SIG-M5 treated with dmso at 0.1 percent for 504 hours (cell line): Measurements from ENCODE around the gene CACNB2.

Experiments used
- DNase-seq: peaks from one replicate; lab custom pipeline; 2025; ENCODE audit not compliant: unreplicated experiment; lab: John Stamatoyannopoulos, UW

CACNB2 gene

DNA sequence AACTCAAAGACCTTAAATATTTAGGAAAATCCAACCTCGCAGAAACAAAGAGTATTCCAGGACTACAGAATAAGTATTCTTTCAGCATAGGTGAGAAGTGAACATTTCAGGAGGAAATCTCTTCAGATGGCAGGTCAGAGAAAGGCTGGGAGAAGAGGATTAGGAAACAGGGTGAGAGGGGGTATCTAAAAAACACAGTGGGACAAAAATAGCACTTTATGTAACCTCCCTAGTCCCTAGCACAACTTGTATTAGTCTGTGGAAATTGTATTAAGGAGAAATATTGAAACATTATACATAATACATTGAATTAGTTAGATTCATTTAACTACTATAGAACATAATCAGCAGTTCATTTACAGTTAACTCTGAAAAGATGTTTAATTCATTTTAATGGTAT is 192.3 kb downstream of the CACNB2 start:
- no peak for DNase-seq

DNA sequence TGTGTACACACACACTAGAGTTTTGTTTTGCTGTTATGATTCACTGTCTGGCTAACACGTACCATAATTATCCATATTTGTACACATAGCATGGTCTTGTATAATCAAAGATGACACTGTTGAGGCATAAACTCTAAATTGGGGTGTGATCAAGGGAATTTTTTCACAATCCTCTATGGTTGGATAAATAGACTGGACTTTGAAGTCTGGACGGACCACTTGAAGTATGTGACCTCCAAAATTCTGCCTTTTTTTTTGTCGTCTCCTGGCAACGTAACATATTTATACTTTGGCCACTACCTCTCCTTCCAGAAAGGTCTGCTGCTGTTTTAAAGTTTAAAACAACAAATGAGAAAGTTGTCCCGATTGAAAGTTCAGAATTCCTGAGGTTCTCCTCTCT is 193.4 kb downstream of the CACNB2 start:
- DNase-seq: no peak

DNA sequence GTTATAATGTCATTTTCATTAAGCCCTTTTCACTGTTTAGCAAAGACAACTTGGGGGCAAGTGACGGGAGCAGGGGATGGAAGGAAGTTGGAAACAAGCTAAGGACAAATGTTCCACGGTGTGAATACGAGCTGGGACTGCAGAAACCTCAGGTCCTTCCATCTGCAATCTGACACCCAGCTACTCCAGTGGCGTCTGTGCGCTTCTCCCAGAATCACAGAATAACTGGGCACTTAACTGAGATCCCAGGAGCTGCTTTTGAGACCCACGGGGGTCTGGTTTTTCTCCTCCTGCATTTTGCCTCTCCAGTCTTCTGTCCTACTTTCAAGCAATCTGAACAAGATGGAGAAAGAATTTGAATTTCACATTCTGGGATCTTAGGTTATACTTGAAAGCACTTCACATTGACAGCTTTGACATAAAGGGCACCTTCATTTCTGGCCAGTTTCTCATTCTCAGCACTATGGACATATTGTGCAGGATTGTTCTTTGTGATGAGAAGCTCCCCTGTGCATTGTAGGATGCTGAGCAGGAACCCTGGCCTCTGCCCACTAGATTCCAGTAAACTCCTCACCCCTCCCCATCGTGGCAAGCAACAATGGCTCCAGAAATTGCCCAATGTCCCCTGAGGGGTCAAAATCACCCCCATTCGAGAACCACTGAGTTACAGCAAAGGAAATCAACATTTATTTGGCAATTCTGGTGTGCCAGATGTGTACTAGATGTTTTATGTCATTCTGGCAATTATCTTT is 194.1 kb downstream of the CACNB2 start:
- no peak for DNase-seq

DNA sequence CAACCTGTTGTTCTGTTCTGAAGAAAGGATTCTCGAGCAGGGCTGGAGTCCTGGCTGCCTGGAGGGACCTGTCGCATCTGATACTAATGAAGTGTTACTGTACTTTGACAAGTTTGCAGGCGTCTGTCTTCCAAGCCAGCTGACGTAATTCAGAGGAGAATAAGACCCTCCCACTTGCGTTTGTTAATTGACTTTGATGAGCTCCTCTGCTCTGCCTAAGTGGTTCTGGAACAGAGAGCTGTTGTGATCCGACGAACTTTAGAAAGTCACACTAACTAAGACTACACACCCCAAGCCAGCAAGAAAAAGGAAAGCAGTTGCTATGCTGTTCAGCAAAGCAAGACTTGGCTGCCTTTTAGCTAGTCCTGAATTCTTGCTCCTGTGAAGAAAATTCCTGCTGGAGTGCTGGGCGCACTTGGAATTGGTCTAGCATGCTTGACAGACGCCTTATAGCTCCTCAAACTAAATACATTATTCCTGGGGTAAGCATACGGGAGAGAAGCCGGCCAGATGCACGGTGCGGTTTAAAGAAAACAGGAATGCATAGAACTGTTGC is 200.3 kb downstream of the CACNB2 start:
- DNase-seq: no peak

DNA sequence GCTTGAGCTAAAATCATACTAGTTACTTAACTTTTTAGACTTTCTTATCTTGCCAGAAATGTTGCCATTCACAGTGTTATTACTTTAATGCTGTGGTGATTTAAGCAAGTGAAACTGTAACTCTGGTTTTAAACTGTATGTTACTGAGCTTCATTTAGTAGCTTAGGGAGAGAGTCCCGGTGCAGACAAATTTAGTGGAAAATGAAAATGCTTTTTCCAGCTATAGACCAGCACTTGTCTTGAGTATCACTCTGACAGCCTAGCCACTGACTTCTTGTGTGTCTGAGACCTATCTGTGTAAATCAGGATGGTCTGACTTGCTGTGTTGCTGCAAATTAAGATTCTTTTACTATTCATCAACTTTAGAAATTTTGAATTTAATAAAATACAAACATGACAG is 200.8 kb downstream of the CACNB2 start:
- no peak for DNase-seq

DNA sequence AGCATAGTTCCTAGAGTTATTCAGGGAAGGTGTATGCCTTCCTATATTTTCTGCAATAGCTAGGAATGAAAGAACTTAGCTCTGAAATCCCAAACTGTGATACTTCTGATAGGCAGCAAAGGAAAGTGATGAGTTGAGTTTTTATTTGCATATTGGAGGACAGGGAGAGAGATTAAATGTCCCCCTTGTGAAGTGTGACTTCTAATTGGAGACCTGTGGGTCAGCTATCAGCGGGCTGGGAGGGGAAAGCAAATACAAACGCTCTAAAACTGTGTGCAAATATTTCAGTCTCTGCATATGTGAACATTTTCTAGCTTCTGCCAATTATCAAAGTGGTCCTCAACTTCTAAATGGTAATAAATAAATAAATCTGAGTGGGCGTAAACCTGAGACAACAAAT is 203.3 kb downstream of the CACNB2 start:
- no peak for DNase-seq

DNA sequence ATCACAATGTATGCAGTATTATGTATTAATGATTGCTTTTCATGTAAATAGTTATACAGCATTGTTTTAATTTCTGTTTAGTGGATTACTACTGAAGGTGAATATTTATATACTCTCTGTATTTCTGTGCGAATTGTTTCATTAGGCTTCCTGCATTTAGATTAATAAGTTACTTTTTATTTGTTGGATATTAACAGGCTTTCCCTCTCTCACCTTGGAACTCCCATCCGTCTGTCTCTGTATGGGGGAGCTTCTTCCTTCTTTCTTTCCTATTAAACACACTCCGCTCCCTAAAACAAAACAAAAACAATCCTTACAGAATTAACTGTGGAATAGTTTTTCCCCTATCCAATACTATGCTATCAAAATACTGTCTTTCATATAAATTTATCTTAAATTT is 205.1 kb downstream of the CACNB2 start:
- no peak for DNase-seq

DNA sequence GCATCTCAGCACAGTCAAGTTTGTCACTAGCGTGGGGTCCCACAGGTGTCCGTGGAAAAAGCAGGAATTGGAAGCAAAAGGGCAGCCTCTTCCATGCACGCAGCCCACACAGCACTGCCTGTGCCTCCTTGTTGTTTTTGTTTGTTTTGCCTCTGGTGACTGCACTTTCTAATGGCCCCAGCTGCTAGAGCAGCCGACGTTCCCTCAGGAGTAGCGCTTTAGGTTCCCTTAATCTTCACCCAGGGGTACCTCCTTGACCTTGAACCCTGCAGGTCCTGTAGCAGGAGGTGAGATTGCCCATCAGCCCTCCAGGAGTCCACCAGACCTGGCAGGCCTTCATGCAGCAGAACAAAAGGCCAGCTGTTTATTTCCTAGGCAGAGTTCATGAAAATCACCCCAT is 210.1 kb downstream of the CACNB2 start:
- DNase-seq: no peak

DNA sequence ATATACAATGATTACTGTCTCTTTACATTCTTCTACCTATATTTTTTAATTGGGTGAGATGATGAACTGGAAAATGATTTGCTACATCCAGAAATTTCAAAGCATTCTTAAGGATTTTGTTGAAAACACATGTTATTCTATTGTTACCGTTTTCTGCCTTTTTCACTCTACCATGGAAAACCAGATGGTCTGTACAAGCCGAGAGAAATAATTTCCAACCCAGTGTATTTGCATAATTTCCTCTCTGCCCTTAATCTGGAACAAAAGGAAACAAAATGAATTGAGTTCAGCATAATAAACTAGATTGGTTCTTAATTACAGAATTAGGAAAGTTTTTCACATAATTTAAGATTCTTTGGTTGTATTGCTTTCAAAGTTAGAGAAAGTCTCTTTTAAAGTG is 211.2 kb downstream of the CACNB2 start:
- no peak for DNase-seq

DNA sequence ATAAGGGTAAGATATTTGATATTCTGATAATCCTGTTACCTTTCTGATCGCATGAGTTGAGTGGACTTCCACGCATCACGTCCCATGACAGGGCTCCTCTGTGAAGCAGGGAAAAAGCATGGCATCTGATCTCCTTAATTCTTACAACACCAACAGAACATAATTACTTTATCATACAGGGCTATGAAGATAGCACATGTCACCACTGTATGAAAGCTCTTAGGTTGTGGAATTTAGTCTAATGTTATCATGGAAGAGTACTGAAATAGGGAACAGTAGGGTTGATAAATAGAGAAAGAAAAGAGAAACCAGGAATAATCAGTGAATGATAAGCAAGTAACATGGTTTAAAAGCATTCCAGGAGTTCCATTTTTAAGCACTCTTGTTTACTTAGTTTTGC is 212.0 kb downstream of the CACNB2 start:
- DNase-seq: no peak

DNA sequence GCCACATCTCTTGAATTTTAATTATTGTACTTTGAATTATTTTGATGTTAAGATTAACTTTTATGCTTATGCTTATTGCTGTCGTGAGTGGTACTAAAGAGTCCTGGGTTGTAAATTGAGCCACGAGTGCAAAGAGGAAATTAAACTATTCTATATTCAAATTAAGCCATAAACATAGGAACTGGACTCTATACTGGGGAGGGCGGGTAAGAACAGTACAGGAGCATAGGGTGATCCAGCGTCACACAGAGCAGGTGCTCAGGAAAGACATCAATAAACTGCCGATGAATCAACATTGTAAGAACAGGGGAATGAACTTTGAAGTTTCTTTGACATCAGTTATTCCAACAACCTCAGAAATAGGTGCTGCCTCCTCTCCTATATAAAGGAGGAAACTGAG is 219.6 kb downstream of the CACNB2 start:
- DNase-seq: no peak

DNA sequence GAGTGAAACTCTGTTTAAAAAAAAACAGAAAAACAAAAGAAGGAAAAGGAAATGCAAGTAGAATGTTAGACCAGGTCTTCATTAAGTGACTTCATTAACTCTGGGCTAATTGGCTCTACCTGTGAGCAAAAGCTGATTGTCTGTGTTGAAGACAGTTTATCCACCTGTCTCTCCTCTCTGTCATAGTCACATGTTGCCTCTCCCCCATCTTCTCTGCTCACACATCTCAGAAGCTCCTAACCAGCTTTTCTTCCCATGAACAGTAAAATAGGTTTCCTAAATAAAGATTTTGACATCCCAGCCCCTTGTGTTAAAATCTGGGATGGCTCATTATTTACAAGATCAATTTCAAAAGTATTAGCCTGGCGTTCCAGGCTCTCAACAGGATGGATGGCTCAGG is 222.7 kb downstream of the CACNB2 start:
- no peak for DNase-seq

DNA sequence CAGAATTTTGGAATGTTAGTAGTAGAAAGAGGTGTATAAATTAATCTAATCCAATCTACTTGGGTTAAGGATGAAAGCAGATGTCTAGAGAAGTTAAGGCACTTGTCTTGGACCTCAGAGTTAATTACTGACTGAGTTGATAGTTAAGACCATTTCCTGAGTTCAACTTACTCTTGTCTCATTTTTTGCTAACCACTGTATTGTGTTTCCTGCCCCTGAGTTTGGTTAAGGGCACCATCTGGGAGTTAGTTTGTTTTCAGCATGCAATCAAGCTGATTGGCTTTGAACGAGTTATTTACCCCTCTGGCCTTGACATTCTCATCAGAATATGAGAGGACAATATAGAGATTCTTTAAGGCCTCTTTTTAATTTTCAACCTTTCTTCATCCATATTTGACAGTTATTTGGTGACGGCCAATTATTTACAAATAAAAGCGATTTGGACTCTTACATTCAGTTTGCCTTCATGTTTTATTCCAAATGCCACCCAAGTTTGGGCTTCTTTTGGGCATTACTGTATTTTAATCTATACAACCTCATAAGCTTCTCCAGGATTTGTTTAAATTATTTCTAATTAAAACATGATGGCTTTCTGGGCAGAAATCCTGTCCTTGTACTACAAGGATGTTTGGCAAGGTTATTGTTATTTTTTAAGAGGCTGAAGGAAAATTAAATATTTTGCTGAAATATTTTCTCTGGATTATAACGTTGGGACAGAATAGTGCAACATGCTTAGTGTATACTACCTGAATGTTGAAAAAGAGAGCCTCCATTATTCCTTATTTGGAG is 225.0 kb downstream of the CACNB2 start:
- no peak for DNase-seq

DNA sequence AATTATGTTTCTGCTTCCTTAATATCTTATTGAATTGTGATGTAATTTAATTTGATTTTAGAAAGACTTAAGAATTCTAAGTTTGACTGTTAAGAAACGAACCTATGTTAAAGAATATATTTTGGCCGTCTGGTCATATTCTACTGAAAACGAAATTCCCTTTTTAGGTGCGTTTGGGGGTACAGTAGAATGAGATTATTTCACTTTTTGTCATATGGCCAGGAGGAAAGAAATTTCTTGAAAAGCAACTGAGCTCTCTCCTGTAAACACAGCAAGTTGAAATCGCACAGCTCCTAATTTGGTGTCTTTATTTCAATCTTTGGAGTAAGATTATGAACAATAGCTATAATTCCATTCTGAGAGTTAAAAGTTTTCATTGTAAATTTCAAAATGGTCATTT is 227.6 kb downstream of the CACNB2 start:
- DNase-seq: no peak

DNA sequence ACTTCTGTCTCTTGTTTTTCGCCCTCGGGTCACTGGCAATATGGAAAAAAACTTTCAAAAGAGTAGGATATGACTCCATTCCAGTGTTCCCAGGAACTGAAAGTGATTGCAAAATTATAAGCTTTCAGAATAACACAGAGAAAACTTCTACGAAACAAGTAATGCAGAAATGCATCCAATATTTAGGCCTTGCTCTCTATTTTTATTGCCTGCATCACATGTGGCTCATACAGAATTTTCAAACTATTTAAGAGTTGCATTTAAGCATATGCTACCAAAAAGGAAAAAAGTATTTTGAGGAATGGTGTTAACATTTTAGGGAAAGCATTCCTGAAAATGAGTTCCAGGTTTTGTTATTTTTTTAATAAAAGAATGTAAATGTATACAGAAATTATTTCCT is 228.0 kb downstream of the CACNB2 start:
- DNase-seq: no peak

DNA sequence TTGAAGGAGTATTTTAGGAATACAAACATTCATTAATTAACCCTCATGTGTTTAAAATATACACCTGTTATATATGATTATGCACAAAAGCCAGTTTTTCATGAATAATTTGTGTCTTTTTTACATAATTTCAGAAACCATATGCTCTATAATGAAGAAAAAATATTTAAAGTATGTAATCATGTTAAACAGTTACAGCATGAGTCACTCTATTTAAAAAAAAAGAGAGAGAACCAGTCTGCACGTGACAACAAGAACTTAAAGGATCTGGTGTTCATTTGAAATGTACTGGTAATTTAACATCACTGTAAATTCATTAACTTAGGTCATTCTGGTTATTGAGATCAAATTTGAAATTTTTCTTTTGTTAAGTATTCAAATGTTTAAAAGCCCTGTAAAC is 228.5 kb downstream of the CACNB2 start:
- no peak for DNase-seq

DNA sequence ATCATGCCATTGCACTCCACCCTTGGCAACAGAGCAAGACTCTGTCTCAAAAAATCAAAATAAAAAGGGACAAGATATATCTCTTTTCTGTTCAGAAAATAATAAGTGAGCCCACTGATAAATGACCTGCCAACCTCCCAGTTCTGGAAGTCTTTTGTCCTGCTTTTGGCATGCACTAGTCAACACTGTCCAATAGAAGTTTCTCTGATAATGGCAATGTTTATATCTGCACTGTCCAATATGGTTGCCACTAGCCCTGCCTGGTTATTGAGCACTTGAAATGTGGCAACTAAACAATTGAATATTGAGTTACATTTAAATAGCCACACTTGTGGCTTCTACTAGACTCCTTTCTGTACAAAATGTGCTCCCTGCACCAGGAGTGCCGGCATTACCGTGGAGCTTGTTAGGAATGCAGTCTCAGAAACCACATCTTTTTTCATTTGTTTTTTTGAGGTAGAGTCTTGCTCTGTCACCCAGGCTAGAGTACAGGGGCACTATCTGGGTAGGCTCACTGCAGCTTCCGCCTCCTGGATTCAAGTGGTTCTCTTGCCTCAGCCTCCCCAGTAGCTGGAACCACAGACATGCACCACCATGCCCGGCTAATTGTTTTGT is 229.7 kb downstream of the CACNB2 start:
- no peak for DNase-seq

DNA sequence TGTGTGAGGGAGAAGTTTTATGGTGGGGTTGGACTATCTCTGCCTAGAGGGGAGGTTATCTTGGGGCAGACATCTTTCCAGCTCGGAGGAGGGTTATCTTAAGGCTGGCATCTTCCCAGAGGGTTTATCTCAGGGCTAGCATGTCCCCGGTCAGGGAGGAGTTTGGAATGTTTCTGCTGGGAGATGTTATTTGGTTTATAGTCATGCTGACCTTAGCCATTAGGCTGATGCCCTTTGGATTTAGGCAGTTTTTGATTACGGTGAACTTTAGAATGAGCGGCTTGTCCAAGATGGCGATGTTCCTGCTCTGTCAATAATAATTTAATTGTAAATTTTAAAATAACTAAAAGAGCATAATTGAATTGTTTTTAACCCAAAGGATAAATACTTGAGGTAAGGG is 236.4 kb downstream of the CACNB2 start:
- DNase-seq: no peak

DNA sequence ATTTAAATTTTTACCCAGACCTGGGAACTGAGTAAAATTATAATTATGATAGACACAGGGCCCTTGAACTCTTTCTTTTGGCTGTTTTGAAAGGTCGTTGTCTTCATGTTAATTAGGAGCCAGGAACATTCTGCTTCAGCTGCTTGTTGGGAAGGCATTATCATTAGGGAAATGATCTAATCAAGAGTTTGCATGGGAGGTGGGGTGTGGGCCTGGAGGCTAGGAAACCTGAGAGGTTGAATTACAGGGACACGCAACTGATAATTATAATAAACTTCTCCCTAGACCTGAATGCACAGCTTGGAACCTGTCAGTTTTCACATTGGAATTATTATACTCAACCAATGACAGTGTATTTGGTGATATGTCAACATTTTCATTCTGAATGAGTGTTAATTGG is 237.7 kb downstream of the CACNB2 start:
- no peak for DNase-seq

DNA sequence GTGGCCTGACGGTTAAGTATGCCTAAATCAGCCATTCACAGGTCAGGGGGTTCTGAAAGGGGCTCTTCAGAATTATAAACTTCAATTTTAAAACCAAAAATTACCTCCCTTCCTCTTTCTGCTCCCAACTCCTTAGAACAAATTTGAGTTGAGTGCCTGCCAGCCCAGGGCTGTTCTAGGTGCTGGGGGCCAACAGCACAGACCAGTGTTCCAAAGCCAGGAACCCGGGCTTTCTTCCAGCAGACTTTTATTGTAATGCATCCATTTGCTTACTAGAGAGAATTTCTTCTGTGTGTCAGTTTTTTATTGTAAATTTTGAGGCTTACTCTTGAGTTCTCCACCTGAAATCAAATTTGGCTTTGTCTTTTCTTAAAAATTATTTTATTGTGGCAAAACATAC is 238.5 kb downstream of the CACNB2 start:
- no peak for DNase-seq

DNA sequence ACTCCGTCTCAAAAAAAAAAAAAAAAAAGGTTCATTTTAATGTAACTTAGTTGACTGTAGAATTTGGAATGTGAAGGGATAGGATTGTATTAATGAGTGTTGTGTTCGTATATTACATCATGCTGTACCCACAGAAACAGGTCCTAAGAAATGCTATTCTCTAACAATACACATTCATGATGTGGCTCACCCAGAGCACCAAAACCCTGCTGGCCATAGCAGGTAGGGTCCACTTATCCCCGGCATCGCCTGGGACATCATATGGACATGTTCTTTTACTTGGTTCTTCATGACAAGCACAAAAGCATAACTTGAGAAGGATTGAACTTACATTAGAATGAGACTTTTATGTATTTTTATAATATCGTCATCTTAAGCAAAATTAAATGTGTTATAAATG is 241.5 kb downstream of the CACNB2 start:
- DNase-seq: no peak

DNA sequence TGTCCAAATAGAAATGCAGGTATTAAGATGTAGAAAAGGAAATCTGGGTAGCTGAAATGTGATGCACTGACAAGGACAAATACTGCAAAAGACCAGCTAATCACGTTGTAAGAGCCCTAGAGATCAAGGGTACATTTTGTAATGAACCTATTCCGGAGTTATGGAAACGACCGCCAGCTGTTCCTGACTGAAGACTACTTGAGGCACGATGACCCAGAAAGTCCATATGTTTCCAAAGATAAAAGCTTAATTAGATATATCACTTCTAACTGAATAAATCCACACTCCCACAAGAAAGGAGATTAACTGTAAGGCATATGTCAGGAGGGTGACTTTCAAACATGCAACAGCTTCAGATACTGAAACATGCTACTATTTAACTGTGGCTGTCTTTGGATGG is 257.7 kb downstream of the CACNB2 start:
- no peak for DNase-seq
